PC-9 (cell line): ENCODE measurements around the gene FOXO3. TPM values are rescaled to one million over a fixed set of nuclear protein-coding genes. Genes with fewer than 3 reads are reported as not detected.

Source experiments
- BruUV-seq: library from RNA; stranded (reverse); fragments of 400-500 nt; replicated peaks from 2 replicates; lab custom pipeline; 2021; lab: Mats Ljungman, UMichigan
- CTCF ChIA-PET: fragments of 300-600 bp; sonication (Branson Sonifier 250); formaldehyde crosslinking; loops from one replicate; lab custom pipeline; 2022; ENCODE audit warnings: antibody characterized with exemption; lab: Charles Lee
- POLR2A ChIA-PET: fragments of 300-600 bp; sonication (Branson Sonifier 250); formaldehyde crosslinking; loops from one replicate; lab custom pipeline; 2022; ENCODE audit warnings: antibody characterized with exemption; ENCODE audit not compliant: unreplicated experiment; lab: Charles Lee
- DNase-seq, 2 experiments: peaks; one replicate each; pipeline versions ENCODE4 v3.0.0 to v3.0.0-alpha.2; 2015 to 2022; ENCODE audit warnings: mixed read lengths in 1 of 2
- H2AFZ ChIP-seq: fragments of 200-600 bp; sonication (generic); 2 replicates; pipeline ENCODE4 v1.8.1; 2017; ENCODE audit warnings: antibody characterized with exemption
- H3F3A ChIP-seq: fragments of 200-600 bp; sonication (generic); 2 replicates; pipeline ENCODE4 v1.8.1; 2017; ENCODE audit warnings: antibody characterized with exemption, mild to moderate bottlenecking, low read depth; ENCODE audit not compliant: insufficient read depth
- H3K27ac ChIP-seq: fragments of 200-600 bp; sonication (generic); 2 replicates; pipeline ENCODE4 v1.6.1; 2016; ENCODE audit warnings: mixed run types
- H3K27me3 ChIP-seq: fragments of 200-600 bp; sonication (generic); 2 replicates; pipeline ENCODE4 v1.6.1; 2016; ENCODE audit warnings: low read depth, mixed run types; ENCODE audit not compliant: insufficient read depth
- H3K36me3 ChIP-seq: fragments of 200-600 bp; sonication (generic); 2 replicates; pipeline ENCODE4 v1.6.1; 2016; ENCODE audit warnings: low read depth, mixed run types
- H3K4me1 ChIP-seq: fragments of 200-600 bp; sonication (generic); replicated peaks from 2 replicates; pipeline ENCODE4 v1.6.1; 2016; ENCODE audit warnings: mixed run types; ENCODE audit not compliant: insufficient read depth
- H3K4me2 ChIP-seq: fragments of 200-600 bp; sonication (generic); 2 replicates; pipeline ENCODE4 v1.6.1; 2017; ENCODE audit warnings: mixed run types
- H3K4me3 ChIP-seq: fragments of 200-600 bp; sonication (generic); 2 replicates; pipeline ENCODE4 v1.6.1; 2016; ENCODE audit warnings: mixed run types
- H3K79me2 ChIP-seq: fragments of 200-600 bp; sonication (generic); 2 replicates; pipeline ENCODE4 v1.6.1; 2017; ENCODE audit warnings: low read depth, mixed run types
- H3K9me2 ChIP-seq: fragments of 200-600 bp; sonication (generic); 2 replicates; pipeline ENCODE4 v1.8.1; 2017; ENCODE audit warnings: mild to moderate bottlenecking; ENCODE audit not compliant: insufficient read depth
- H3K9me3 ChIP-seq: fragments of 200-600 bp; sonication (generic); 2 replicates; pipeline ENCODE4 v1.8.1; 2016; ENCODE audit warnings: low read depth; ENCODE audit not compliant: insufficient read depth
- H4K20me1 ChIP-seq: fragments of 200-600 bp; sonication (generic); 2 replicates; pipeline ENCODE4 v1.8.1; 2017; ENCODE audit not compliant: insufficient read depth
- EZH2 ChIP-seq: fragments of 200-600 bp; sonication (generic); IDR thresholded peaks from 2 replicates; pipeline ENCODE4 v1.8.0; 2017; ENCODE audit warnings: antibody characterized with exemption, low read depth
- intact Hi-C: fragments of 100-400 bp; cut with micrococcal nuclease; formaldehyde crosslinking; loops from one replicate; pipeline ENCODE4 v1.10.0; 2022; ENCODE audit not compliant: unreplicated experiment
- total RNA-seq: library from RNA; stranded (reverse); gene quantifications from 2 replicates; pipeline ENCODE4 v1.2.3, GENCODE V29; 2021
- TF ChIP-seq, protein P1 (sequence below): fragments of 200-600 bp; sonication (generic); conservative IDR thresholded peaks from 2 replicates; pipeline ENCODE4 v1.6.1; 2017; ENCODE audit warnings: mixed run types, antibody characterized with exemption, mild to moderate bottlenecking, moderate library complexity

FOXO3 gene
- total RNA-seq, 1 experiment from 2014 or later, result 59.4 TPM

DNA sequence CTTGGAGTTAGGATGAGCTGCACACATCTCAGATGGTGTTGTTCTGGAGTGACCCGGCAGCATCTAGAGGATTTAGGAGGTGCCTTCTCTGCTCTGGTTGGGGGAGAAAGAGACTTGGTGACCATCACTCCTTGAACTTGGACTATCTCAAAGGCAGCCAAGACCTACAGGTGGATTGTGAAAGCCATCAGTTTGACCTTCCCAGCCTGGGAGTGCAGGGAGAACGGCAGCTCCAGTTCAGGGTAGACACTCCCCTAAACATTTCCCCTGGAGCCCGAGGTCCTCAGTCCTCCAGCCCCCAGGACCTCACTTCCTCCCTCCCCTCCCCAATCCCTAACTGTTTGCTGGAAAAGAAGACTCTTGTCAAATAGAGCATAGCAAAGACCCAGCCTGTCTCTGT is 158.8 kb downstream of the FOXO3 start:
- CTCF ChIA-PET, result no interaction called here
- intact Hi-C loops, result no loop called here

DNA sequence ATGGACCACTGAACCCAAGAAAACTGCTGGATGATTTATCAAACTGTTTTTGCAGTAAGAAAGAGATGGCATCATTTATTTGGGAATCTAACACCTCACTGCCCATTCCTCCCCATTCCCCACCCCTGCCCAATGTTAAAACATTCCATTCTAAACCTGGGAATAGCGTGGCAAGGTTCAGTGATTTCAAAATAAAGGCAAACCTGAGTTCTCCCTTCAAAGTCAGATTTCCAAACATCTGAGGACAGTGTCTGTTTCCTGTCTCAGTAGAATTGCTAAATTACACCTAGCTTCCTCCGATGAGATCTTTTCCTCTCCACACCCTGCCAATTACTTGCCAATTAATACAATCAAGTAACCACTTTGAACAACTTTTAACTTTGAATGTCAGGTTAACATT is 160.1 kb downstream of the FOXO3 start:
- Histone ChIP-seq H4K20me1 (no peaks in the 10 kb centered on the region), H3K27me3 (no peaks in the 10 kb centered on the region), H3K36me3 (no peaks in the 10 kb centered on the region), H3F3A (0 out of 2 replicates have a peak, but pooled peaks cover 2% of the 10 kb centered on the region), H3K9me3 (0 out of 2 replicates have a peak, but pooled peaks cover 7% of the 10 kb centered on the region), H2AFZ (no peak overlapping the region), H3K4me1 (peaks cover 12% of the 10 kb centered on the region), H3K4me3 (no peak overlapping the region), H3K9me2 (no peaks in the 10 kb centered on the region), H3K79me2 (no peaks in the 10 kb centered on the region), H3K27ac (no peak overlapping the region), H3K4me2 (peak overlapping the region; percentile 1; the same call in 1 of the 2 replicates)
- ChIA-PET POLR2A (no interaction called here), CTCF (no interaction called here)
- DNase-seq, result peak in 1 of 2 experiments; percentile 13
- BruUV-seq, result no TSS peak
- no peak for TF ChIP-seq EZH2
- TF ChIP-seq, protein P1, sequence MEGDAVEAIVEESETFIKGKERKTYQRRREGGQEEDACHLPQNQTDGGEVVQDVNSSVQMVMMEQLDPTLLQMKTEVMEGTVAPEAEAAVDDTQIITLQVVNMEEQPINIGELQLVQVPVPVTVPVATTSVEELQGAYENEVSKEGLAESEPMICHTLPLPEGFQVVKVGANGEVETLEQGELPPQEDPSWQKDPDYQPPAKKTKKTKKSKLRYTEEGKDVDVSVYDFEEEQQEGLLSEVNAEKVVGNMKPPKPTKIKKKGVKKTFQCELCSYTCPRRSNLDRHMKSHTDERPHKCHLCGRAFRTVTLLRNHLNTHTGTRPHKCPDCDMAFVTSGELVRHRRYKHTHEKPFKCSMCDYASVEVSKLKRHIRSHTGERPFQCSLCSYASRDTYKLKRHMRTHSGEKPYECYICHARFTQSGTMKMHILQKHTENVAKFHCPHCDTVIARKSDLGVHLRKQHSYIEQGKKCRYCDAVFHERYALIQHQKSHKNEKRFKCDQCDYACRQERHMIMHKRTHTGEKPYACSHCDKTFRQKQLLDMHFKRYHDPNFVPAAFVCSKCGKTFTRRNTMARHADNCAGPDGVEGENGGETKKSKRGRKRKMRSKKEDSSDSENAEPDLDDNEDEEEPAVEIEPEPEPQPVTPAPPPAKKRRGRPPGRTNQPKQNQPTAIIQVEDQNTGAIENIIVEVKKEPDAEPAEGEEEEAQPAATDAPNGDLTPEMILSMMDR, result no peak
- intact Hi-C loops, result no loop called here

More for the DNA sequence above, 158.8 kb downstream of the FOXO3 start:
- BruUV-seq, result no TSS peak
- Histone ChIP-seq H3K9me3 (0 out of 2 replicates have a peak, but pooled peaks cover 5% of the 10 kb centered on the region), H2AFZ (no peak overlapping the region), H3K79me2 (no peaks in the 10 kb centered on the region), H3K4me3 (no peak overlapping the region), H3F3A (0 out of 2 replicates have a peak, but pooled peaks cover 3% of the 10 kb centered on the region), H3K4me1 (peaks cover 19% of the 10 kb centered on the region), H3K9me2 (no peaks in the 10 kb centered on the region), H3K27ac (no peak overlapping the region), H3K36me3 (no peaks in the 10 kb centered on the region), H3K27me3 (no peaks in the 10 kb centered on the region), H4K20me1 (no peaks in the 10 kb centered on the region), H3K4me2 (no peak overlapping the region)
- DNase-seq, result no peak
- TF ChIP-seq, protein P1, result no peak
- no peak for TF ChIP-seq EZH2
- POLR2A ChIA-PET, result no interaction called here

GRCh38 chr6:108721286-108721685 is 160.6 kb downstream of the FOXO3 start:
- Histone ChIP-seq H3K79me2 (no peaks in the 10 kb centered on the region), H3F3A (no peaks in the 10 kb centered on the region), H2AFZ (no peak overlapping the region), H3K27ac (no peak overlapping the region), H3K9me2 (no peaks in the 10 kb centered on the region), H3K4me2 (0 out of 2 replicates have a peak overlapping the region, but pooled peaks have one; percentile 1), H4K20me1 (no peaks in the 10 kb centered on the region), H3K36me3 (no peaks in the 10 kb centered on the region), H3K27me3 (no peaks in the 10 kb centered on the region), H3K4me3 (no peak overlapping the region), H3K9me3 (0 out of 2 replicates have a peak, but pooled peaks cover 7% of the 10 kb centered on the region), H3K4me1 (peaks cover 10% of the 10 kb centered on the region)
- intact Hi-C loops, result no loop called here
- ChIA-PET POLR2A (no interaction called here), CTCF (no interaction called here)
- peak in 1 of 2 experiments; percentile 33 for DNase-seq
- no TSS peak for BruUV-seq
- TF ChIP-seq, protein P1, result no peak
- TF ChIP-seq EZH2, result no peak
